M059J (cell line): Measurements from ENCODE around the gene LOXHD1. TPM values are rescaled to one million over a fixed set of nuclear protein-coding genes. Genes with fewer than 3 reads are reported as not detected.
A peak's percentile ranks its signal among the peaks of the same experiment; 100 is the strongest.

Experiments
- DNase-seq: peaks from one replicate; pipeline ENCODE4 v3.0.0-alpha.2; 2012; ENCODE audit warnings: low read depth
- total RNA-seq: library from RNA; depleted of rRNA; stranded (reverse); fragments of >200 nt; shearing (Covaris generic); gene quantifications from 2 replicates; pipeline ENCODE4 v1.2.3, GENCODE V29; 2014

LOXHD1 gene
- total RNA-seq, 1 experiment from 2014 or later: not detected

GRCh38 chr18:46672062-46672970, 15.3 kb upstream of the LOXHD1 start:
- DNase-seq: peak; percentile 88

- no peak for DNase-seq
Observed at GRCh38 chr18:46668694-46669093, 11.7 kb upstream of the LOXHD1 start.

GRCh38 chr18:46668135-46668534, 11.1 kb upstream of the LOXHD1 start:
- DNase-seq: no peak

- no peak for DNase-seq
Observed at GRCh38 chr18:46663539-46663938, 6.5 kb upstream of the LOXHD1 start.

- peak; percentile 16 for DNase-seq
Observed at GRCh38 chr18:46660957-46661749, 4.1 kb upstream of the LOXHD1 start.

- no peak for DNase-seq
Observed at GRCh38 chr18:46659484-46659883, 2.5 kb upstream of the LOXHD1 start.

GRCh38 chr18:46656326-46657114, 500 bp downstream of the LOXHD1 start:
- no peak for DNase-seq

- no peak for DNase-seq
Observed at GRCh38 chr18:46652372-46652771, 4.6 kb downstream of the LOXHD1 start.

GRCh38 chr18:46650681-46651080, 6.3 kb downstream of the LOXHD1 start:
- no peak for DNase-seq

- DNase-seq: peak; percentile 39
Observed at GRCh38 chr18:46649071-46649862, 7.8 kb downstream of the LOXHD1 start.

- DNase-seq: no peak
Observed at GRCh38 chr18:46646468-46646867, 10.6 kb downstream of the LOXHD1 start.

- no peak for DNase-seq
Observed at GRCh38 chr18:46642561-46642960, 14.5 kb downstream of the LOXHD1 start.

- peak; percentile 44 for DNase-seq
Observed at GRCh38 chr18:46641917-46642316, 15.1 kb downstream of the LOXHD1 start.

GRCh38 chr18:46639386-46639785, 17.6 kb downstream of the LOXHD1 start:
- DNase-seq: no peak

GRCh38 chr18:46636040-46636630, 20.9 kb downstream of the LOXHD1 start:
- no peak for DNase-seq

- peak; percentile 91 for DNase-seq
Observed at GRCh38 chr18:46632401-46633071, 24.5 kb downstream of the LOXHD1 start.

GRCh38 chr18:46630991-46631390, 26.0 kb downstream of the LOXHD1 start:
- DNase-seq: no peak

- DNase-seq: peak; percentile 74
Observed at GRCh38 chr18:46630160-46630559, 26.9 kb downstream of the LOXHD1 start.

- no peak for DNase-seq
Observed at GRCh38 chr18:46629361-46629760, 27.7 kb downstream of the LOXHD1 start.

GRCh38 chr18:46628206-46628605, 28.8 kb downstream of the LOXHD1 start:
- DNase-seq: no peak
